Choroid plexus epithelial cell (primary cell): Measurements from ENCODE around the gene SRP54.

ENCODE experiments used
- DNase-seq: peaks from one replicate; pipeline ENCODE4 v3.0.0-alpha.2; 2010; ENCODE audit warnings: low read depth
- H3K4me3 ChIP-seq: 2 replicates; pipeline ENCODE4 v1.5.1; 2011; ENCODE audit warnings: low read depth, mild to moderate bottlenecking, control low read depth, low read length, moderate library complexity
- CTCF ChIP-seq: conservative IDR thresholded peaks from 2 replicates; pipeline ENCODE4 v1.5.1; 2011; ENCODE audit warnings: low read depth, mild to moderate bottlenecking, control low read depth, inconsistent platforms, low read length, moderate library complexity

SRP54 gene

GRCh38 chr14:34982421-34983147 is at the start of gene SRP54:
Gene SRP54, plus strand, starts transcription at chr14:34982992. Its CDS starts 13,718 bp downstream, at chr14:34996710.
- H3K4me3 ChIP-seq = peak within 1 kb of the TSS; percentile 88
- peak; percentile 50 for TF ChIP-seq CTCF
- peak; percentile 99 for DNase-seq

- TF ChIP-seq CTCF = no peak
- H3K4me3 ChIP-seq = no peak overlapping the region
- DNase-seq = no peak
Measured at GRCh38 chr14:34933301-34933700, 49.5 kb upstream of the SRP54 start.

GRCh38 chr14:34935488-34935887 is 47.3 kb upstream of the SRP54 start:
- DNase-seq = no peak
- TF ChIP-seq CTCF = no peak
- H3K4me3 ChIP-seq = no peak overlapping the region

- no peak overlapping the region for H3K4me3 ChIP-seq
- no peak for DNase-seq
- no peak for TF ChIP-seq CTCF
Measured at GRCh38 chr14:34937442-34937841, 45.4 kb upstream of the SRP54 start.

GRCh38 chr14:34937876-34938275 is 44.9 kb upstream of the SRP54 start:
- no peak for DNase-seq
- H3K4me3 ChIP-seq = no peak overlapping the region
- no peak for TF ChIP-seq CTCF

- DNase-seq = no peak
- TF ChIP-seq CTCF = no peak
- no peak overlapping the region for H3K4me3 ChIP-seq
Measured at GRCh38 chr14:34943506-34943905, 39.3 kb upstream of the SRP54 start.

- TF ChIP-seq CTCF = no peak
- H3K4me3 ChIP-seq = no peak overlapping the region
- no peak for DNase-seq
Measured at GRCh38 chr14:34944744-34945143, 38.0 kb upstream of the SRP54 start.
